HCT116 (cell line): ENCODE results near the gene IL31RA. TPM values are rescaled to one million over a fixed set of nuclear protein-coding genes. Genes with fewer than 3 reads are reported as not detected.

Experiments used
- ATAC-seq: fragments of 200-7000 bp; cut with Tn5 transposase; 2 replicates; pipeline ENCODE4 v1.9.1; 2020; ENCODE audit warnings: mild to moderate bottlenecking, moderate library complexity
- BruUV-seq: library from RNA; stranded (reverse); fragments of 400-500 nt; replicated peaks from 2 replicates; lab custom pipeline; 2021; lab: Mats Ljungman, UMichigan
- CTCF ChIA-PET: fragments of 300-600 bp; sonication (Branson Sonifier 250); formaldehyde crosslinking; loops from one replicate; lab custom pipeline; 2021; ENCODE audit warnings: antibody characterized with exemption; lab: Charles Lee
- POLR2A ChIA-PET: fragments of 300-600, 350-600 bp; sonication (Branson Sonifier 250); formaldehyde crosslinking; loops from one replicate; lab custom pipeline; 2021; ENCODE audit warnings: antibody characterized with exemption; lab: Charles Lee
- RAD21 ChIA-PET, 2 experiments: fragments of 300-600 bp; sonication (Branson Sonifier 250); formaldehyde crosslinking; loops; one replicate each; lab custom pipeline; 2023; ENCODE audit warnings: low total read pairs in 2 of 2; ENCODE audit not compliant: uncharacterized antibody in 2 of 2, unreplicated experiment in 2 of 2, low non-redundant PET in 1 of 2; lab: Charles Lee
- DNase-seq: peaks from one replicate; pipeline ENCODE4 v3.0.0-alpha.2; 2010; ENCODE audit warnings: low read depth, low spot score
- H2AFZ ChIP-seq: fragments of 200-600 bp; shearing (Covaris generic), sonication (generic); 2 replicates; pipeline ENCODE4 v1.6.1; 2017; ENCODE audit warnings: low read depth, mixed run types, mixed read lengths, antibody characterized with exemption, low read length; ENCODE audit not compliant: poor library complexity, severe bottlenecking
- H3K27ac ChIP-seq: 2 replicates; pipeline ENCODE4 v1.5.1; 2012; ENCODE audit warnings: low read depth, low read length
- H3K27me3 ChIP-seq: fragments of 200-600 bp; sonication (generic); 2 replicates; pipeline ENCODE4 v1.6.1; 2016; ENCODE audit warnings: mixed run types, low read length, mixed read lengths; ENCODE audit not compliant: insufficient read depth
- H3K36me3 ChIP-seq, 2 experiments: fragments of 200-500 bp in 1 of 2; fragments of 200-600 bp in 1 of 2; sonication (Bioruptor generic) in 1 of 2; sonication (generic) in 1 of 2; 2 replicates each; pipeline versions ENCODE4 v1.5.1 to v1.6.1; 2014 to 2016; ENCODE audit warnings: low read length in 2 of 2, inconsistent platforms in 1 of 2, mixed read lengths in 1 of 2, mixed run types in 1 of 2; ENCODE audit not compliant: insufficient read depth in 2 of 2, control insufficient read depth in 1 of 2
- H3K4me1 ChIP-seq, 2 experiments: fragments of 200-600 bp in 1 of 2; sonication (generic) in 1 of 2; 2 replicates each; pipeline versions ENCODE4 v1.5.1 to v1.6.1; 2012 to 2017; ENCODE audit warnings: low read length in 2 of 2, inconsistent platforms in 1 of 2, mild to moderate bottlenecking in 1 of 2, mixed read lengths in 1 of 2, mixed run types in 1 of 2, moderate library complexity in 1 of 2; ENCODE audit not compliant: insufficient read depth in 2 of 2, control insufficient read depth in 1 of 2
- H3K4me2 ChIP-seq: fragments of 200-600 bp; sonication (generic); 2 replicates; pipeline ENCODE4 v1.6.1; 2017; ENCODE audit warnings: mixed run types, low read length, mixed read lengths
- H3K4me3 ChIP-seq, 2 experiments: fragments of 200-600 bp in 1 of 2; sonication (generic) in 1 of 2; replicated peaks in 1 of 2; 2 replicates each; pipeline ENCODE4 v1.5.1; 2011 to 2016; ENCODE audit warnings: low read length in 2 of 2, control low read depth in 1 of 2, low read depth in 1 of 2, mild to moderate bottlenecking in 1 of 2, mixed read lengths in 1 of 2, mixed run types in 1 of 2
- H3K79me2 ChIP-seq: fragments of 200-600 bp; sonication (generic); 2 replicates; pipeline ENCODE4 v1.6.1; 2017; ENCODE audit warnings: mild to moderate bottlenecking, mixed run types, low read length, moderate library complexity, mixed read lengths; ENCODE audit not compliant: insufficient read depth
- H3K9ac ChIP-seq: fragments of 200-600 bp; sonication (generic); 2 replicates; pipeline ENCODE4 v1.6.1; 2016; ENCODE audit warnings: low read length, mixed read lengths
- H3K9me2 ChIP-seq: fragments of 200-600 bp; sonication (generic), shearing (Covaris generic); 2 replicates; pipeline ENCODE4 v1.6.1; 2017; ENCODE audit warnings: mixed run types, mild to moderate bottlenecking, moderate library complexity; ENCODE audit not compliant: insufficient read depth
- H3K9me3 ChIP-seq, 2 experiments: fragments of 200-500 bp in 1 of 2; fragments of 200-600 bp in 1 of 2; sonication (Bioruptor generic) in 1 of 2; sonication (generic) in 1 of 2; 2 replicates each; pipeline ENCODE4 v1.6.1; 2014 to 2017; ENCODE audit warnings: low read length in 2 of 2, mixed read lengths in 2 of 2, inconsistent platforms in 1 of 2, low read depth in 1 of 2, mild to moderate bottlenecking in 1 of 2, mixed run types in 1 of 2, moderate library complexity in 1 of 2; ENCODE audit not compliant: control insufficient read depth in 1 of 2, insufficient read depth in 1 of 2
- H4K20me1 ChIP-seq: fragments of 200-600 bp; sonication (generic), shearing (Covaris generic); 2 replicates; pipeline ENCODE4 v1.6.1; 2017; ENCODE audit warnings: mixed run types, mild to moderate bottlenecking, moderate library complexity; ENCODE audit not compliant: insufficient read depth
- CBX3 ChIP-seq: IDR thresholded peaks from 2 replicates; pipeline ENCODE4 v1.6.1; 2012; ENCODE audit warnings: low read depth
- CEBPB ChIP-seq: IDR thresholded peaks from 2 replicates; pipeline ENCODE4 v1.6.1; 2012; ENCODE audit warnings: low read depth
- EGR1 ChIP-seq: IDR thresholded peaks from 2 replicates; pipeline ENCODE4 v1.6.1; 2012; ENCODE audit warnings: low read depth
- ELF1 ChIP-seq: IDR thresholded peaks from 2 replicates; pipeline ENCODE4 v1.6.1; 2012; ENCODE audit warnings: low read depth, borderline replicate concordance
- EZH2phosphoT487 ChIP-seq: fragments of 200-600 bp; IDR thresholded peaks from 2 replicates; pipeline ENCODE4 v1.6.1; 2018; ENCODE audit warnings: antibody characterized with exemption, borderline replicate concordance
- FOSL1 ChIP-seq: IDR thresholded peaks from 2 replicates; pipeline ENCODE4 v1.6.1; 2012; ENCODE audit warnings: low read depth
- JUND ChIP-seq: IDR thresholded peaks from 2 replicates; pipeline ENCODE4 v1.6.1; 2012
- POLR2A ChIP-seq: IDR thresholded peaks from 2 replicates; pipeline ENCODE4 v1.7.0; 2011; ENCODE audit warnings: borderline replicate concordance; ENCODE audit not compliant: insufficient read depth, insufficient read length; ENCODE audit errors: extremely low read depth
- POLR2AphosphoS5 ChIP-seq: IDR thresholded peaks from 2 replicates; pipeline ENCODE4 v1.6.1; 2011; ENCODE audit warnings: mild to moderate bottlenecking, low read depth, low read length, moderate library complexity
- RAD21 ChIP-seq: IDR thresholded peaks from 2 replicates; pipeline ENCODE4 v1.6.1; 2012; ENCODE audit warnings: low read depth, mild to moderate bottlenecking
- SIN3A ChIP-seq: IDR thresholded peaks from 2 replicates; pipeline ENCODE4 v1.6.1; 2012; ENCODE audit warnings: low read depth
- SP1 ChIP-seq: IDR thresholded peaks from 2 replicates; pipeline ENCODE4 v1.6.1; 2012; ENCODE audit warnings: low read depth
- YY1 ChIP-seq: IDR thresholded peaks from 2 replicates; pipeline ENCODE4 v1.6.1; 2011; ENCODE audit warnings: low read length, low read depth, moderate library complexity, mild to moderate bottlenecking; ENCODE audit not compliant: insufficient replicate concordance; ENCODE audit errors: extremely low read depth
- ZFX ChIP-seq: fragments of 450-650 bp; IDR thresholded peaks from 2 replicates; pipeline ENCODE4 v1.6.1; 2017
- ZNF274 ChIP-seq: fragments of 200-500 bp; sonication (Bioruptor generic); IDR thresholded peaks from 2 replicates; pipeline ENCODE4 v1.6.1; 2014; ENCODE audit warnings: mild to moderate bottlenecking, low read depth, low read length, inconsistent platforms
- intact Hi-C: fragments of 100-400 bp; cut with micrococcal nuclease; formaldehyde crosslinking; loops from 2 replicates; pipeline ENCODE4 v1.10.0; 2022
- total RNA-seq: library from RNA; stranded (reverse); gene quantifications from one replicate; pipeline ENCODE4 v1.2.1, GENCODE V29; 2021; ENCODE audit not compliant: unreplicated experiment
- TF ChIP-seq, protein P1 (sequence below), 3 experiments: fragments of 200-600 bp in 1 of 3; sonication (generic) in 1 of 3; IDR thresholded peaks in 2 of 3; conservative IDR thresholded peaks in 1 of 3; 2 replicates each; pipeline ENCODE4 v1.5.1; 2012 to 2017; ENCODE audit warnings: low read depth in 2 of 3, low read length in 2 of 3, antibody characterized with exemption in 1 of 3, borderline replicate concordance in 1 of 3, control low read depth in 1 of 3, mild to moderate bottlenecking in 1 of 3, mixed read lengths in 1 of 3, mixed run types in 1 of 3, moderate library complexity in 1 of 3; ENCODE audit not compliant: insufficient read depth in 1 of 3
- TF ChIP-seq, protein P2 (sequence below): IDR thresholded peaks from 2 replicates; pipeline ENCODE4 v1.6.1; 2012
- TF ChIP-seq, protein P3 (sequence below): IDR thresholded peaks from 2 replicates; pipeline ENCODE4 v1.6.1; 2011; ENCODE audit warnings: mild to moderate bottlenecking, low read length, moderate library complexity; ENCODE audit not compliant: insufficient replicate concordance; ENCODE audit errors: extremely low read depth
- TF ChIP-seq, protein P4 (sequence below): IDR thresholded peaks from 2 replicates; pipeline ENCODE4 v1.6.1; 2012
- TF ChIP-seq, protein P5 (sequence below): IDR thresholded peaks from 2 replicates; pipeline ENCODE4 v1.6.1; 2012; ENCODE audit warnings: low read depth

The IL31RA gene
- total RNA-seq, 1 experiment from 2014 or later = 0.59 TPM

DNA sequence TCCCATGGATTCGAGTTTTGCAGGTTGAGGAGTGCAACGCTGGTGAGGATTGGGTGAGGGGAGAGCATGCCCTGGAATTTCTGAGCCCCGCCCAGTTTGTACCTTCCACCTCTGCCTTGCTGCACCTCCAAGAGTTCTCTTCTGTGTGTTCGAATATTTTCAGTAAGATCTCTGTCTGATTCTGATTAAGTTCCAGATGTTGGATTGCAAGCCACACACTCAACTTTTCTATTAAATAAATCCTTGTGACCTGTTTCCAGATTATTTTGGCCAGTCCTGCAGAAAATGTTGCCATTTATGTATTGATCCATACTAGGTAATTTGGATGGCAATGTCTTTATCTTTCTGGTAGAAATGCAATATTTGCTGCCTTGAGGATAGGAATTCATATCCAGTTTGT is 54.1 kb downstream of the IL31RA start:
- intact Hi-C loops = no loop called here
- no peaks in the 10 kb centered on the region for H3K36me3 ChIP-seq
- no peak for TF ChIP-seq EZH2phosphoT487
- no peak for TF ChIP-seq SIN3A
- TF ChIP-seq, protein P1, sequence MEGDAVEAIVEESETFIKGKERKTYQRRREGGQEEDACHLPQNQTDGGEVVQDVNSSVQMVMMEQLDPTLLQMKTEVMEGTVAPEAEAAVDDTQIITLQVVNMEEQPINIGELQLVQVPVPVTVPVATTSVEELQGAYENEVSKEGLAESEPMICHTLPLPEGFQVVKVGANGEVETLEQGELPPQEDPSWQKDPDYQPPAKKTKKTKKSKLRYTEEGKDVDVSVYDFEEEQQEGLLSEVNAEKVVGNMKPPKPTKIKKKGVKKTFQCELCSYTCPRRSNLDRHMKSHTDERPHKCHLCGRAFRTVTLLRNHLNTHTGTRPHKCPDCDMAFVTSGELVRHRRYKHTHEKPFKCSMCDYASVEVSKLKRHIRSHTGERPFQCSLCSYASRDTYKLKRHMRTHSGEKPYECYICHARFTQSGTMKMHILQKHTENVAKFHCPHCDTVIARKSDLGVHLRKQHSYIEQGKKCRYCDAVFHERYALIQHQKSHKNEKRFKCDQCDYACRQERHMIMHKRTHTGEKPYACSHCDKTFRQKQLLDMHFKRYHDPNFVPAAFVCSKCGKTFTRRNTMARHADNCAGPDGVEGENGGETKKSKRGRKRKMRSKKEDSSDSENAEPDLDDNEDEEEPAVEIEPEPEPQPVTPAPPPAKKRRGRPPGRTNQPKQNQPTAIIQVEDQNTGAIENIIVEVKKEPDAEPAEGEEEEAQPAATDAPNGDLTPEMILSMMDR (IDR thresholded peaks at IDR 0.05 in 2 of 3, conservative IDR thresholded peaks at IDR 0.05 in 1 of 3; ENCODE audit: borderline replicate concordance in 1 of 3, insufficient read depth in 1 of 3, low read depth in 2 of 3, low read length in 2 of 3) = no peak
- TF ChIP-seq POLR2AphosphoS5 = no peak
- TF ChIP-seq ELF1 = no peak
- TF ChIP-seq JUND = no peak
- TF ChIP-seq POLR2A = no peak
- TF ChIP-seq, protein P2, sequence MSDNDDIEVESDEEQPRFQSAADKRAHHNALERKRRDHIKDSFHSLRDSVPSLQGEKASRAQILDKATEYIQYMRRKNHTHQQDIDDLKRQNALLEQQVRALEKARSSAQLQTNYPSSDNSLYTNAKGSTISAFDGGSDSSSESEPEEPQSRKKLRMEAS = no peak
- TF ChIP-seq YY1 = no peak
- no peak for TF ChIP-seq SP1
- TF ChIP-seq, protein P3, sequence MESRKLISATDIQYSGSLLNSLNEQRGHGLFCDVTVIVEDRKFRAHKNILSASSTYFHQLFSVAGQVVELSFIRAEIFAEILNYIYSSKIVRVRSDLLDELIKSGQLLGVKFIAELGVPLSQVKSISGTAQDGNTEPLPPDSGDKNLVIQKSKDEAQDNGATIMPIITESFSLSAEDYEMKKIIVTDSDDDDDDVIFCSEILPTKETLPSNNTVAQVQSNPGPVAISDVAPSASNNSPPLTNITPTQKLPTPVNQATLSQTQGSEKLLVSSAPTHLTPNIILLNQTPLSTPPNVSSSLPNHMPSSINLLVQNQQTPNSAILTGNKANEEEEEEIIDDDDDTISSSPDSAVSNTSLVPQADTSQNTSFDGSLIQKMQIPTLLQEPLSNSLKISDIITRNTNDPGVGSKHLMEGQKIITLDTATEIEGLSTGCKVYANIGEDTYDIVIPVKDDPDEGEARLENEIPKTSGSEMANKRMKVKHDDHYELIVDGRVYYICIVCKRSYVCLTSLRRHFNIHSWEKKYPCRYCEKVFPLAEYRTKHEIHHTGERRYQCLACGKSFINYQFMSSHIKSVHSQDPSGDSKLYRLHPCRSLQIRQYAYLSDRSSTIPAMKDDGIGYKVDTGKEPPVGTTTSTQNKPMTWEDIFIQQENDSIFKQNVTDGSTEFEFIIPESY = no peak
- no peak for TF ChIP-seq RAD21
- TF ChIP-seq FOSL1 = no peak
- TF ChIP-seq, protein P4, sequence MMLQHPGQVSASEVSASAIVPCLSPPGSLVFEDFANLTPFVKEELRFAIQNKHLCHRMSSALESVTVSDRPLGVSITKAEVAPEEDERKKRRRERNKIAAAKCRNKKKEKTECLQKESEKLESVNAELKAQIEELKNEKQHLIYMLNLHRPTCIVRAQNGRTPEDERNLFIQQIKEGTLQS = no peak
- TF ChIP-seq CBX3 = no peak
- TF ChIP-seq CEBPB = no peak
- TF ChIP-seq EGR1 = no peak
- TF ChIP-seq ZNF274 = no peak
- no peak for TF ChIP-seq ZFX
- TF ChIP-seq, protein P5, sequence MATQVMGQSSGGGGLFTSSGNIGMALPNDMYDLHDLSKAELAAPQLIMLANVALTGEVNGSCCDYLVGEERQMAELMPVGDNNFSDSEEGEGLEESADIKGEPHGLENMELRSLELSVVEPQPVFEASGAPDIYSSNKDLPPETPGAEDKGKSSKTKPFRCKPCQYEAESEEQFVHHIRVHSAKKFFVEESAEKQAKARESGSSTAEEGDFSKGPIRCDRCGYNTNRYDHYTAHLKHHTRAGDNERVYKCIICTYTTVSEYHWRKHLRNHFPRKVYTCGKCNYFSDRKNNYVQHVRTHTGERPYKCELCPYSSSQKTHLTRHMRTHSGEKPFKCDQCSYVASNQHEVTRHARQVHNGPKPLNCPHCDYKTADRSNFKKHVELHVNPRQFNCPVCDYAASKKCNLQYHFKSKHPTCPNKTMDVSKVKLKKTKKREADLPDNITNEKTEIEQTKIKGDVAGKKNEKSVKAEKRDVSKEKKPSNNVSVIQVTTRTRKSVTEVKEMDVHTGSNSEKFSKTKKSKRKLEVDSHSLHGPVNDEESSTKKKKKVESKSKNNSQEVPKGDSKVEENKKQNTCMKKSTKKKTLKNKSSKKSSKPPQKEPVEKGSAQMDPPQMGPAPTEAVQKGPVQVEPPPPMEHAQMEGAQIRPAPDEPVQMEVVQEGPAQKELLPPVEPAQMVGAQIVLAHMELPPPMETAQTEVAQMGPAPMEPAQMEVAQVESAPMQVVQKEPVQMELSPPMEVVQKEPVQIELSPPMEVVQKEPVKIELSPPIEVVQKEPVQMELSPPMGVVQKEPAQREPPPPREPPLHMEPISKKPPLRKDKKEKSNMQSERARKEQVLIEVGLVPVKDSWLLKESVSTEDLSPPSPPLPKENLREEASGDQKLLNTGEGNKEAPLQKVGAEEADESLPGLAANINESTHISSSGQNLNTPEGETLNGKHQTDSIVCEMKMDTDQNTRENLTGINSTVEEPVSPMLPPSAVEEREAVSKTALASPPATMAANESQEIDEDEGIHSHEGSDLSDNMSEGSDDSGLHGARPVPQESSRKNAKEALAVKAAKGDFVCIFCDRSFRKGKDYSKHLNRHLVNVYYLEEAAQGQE = no peak
- TF ChIP-seq, all 23 proteins: peak for 0
- no peaks in the 10 kb centered on the region for H3K9me2 ChIP-seq
- peaks cover 0 to 11% of the 10 kb centered on the region in 2 experiments; a peak in 2 of 4 replicates for H3K4me1 ChIP-seq
- BruUV-seq = no TSS peak
- ATAC-seq (no peak), DNase-seq (no peak)
- no peak overlapping the region for H3K9ac ChIP-seq
- ChIA-PET CTCF (no interaction called here), RAD21 (no interaction called here), POLR2A (no interaction called here)
- H3K27ac ChIP-seq = no peak overlapping the region
- no peaks in the 10 kb centered on the region for H3K27me3 ChIP-seq
- H4K20me1 ChIP-seq = no peaks in the 10 kb centered on the region
- no peaks in the 10 kb centered on the region for H3K9me3 ChIP-seq
- H2AFZ ChIP-seq = no peak overlapping the region
- H3K4me2 ChIP-seq = no peak overlapping the region
- no peaks in the 10 kb centered on the region for H3K79me2 ChIP-seq
- no peak overlapping the region for H3K4me3 ChIP-seq
